ENCODE measurements around the gene NHLRC4. TPM values are rescaled to one million over a fixed set of nuclear protein-coding genes. Genes with fewer than 3 reads are reported as not detected.
"Not testable (repeated sequence)": the region's sequence is repeated elsewhere in the genome, so short reads cannot be mapped to it uniquely, and the experiment has no call there.

The NHLRC4 gene
- polyA plus RNA-seq, 3 donors, result 0.29 to 0.57 (median 0.36) TPM

DNA sequence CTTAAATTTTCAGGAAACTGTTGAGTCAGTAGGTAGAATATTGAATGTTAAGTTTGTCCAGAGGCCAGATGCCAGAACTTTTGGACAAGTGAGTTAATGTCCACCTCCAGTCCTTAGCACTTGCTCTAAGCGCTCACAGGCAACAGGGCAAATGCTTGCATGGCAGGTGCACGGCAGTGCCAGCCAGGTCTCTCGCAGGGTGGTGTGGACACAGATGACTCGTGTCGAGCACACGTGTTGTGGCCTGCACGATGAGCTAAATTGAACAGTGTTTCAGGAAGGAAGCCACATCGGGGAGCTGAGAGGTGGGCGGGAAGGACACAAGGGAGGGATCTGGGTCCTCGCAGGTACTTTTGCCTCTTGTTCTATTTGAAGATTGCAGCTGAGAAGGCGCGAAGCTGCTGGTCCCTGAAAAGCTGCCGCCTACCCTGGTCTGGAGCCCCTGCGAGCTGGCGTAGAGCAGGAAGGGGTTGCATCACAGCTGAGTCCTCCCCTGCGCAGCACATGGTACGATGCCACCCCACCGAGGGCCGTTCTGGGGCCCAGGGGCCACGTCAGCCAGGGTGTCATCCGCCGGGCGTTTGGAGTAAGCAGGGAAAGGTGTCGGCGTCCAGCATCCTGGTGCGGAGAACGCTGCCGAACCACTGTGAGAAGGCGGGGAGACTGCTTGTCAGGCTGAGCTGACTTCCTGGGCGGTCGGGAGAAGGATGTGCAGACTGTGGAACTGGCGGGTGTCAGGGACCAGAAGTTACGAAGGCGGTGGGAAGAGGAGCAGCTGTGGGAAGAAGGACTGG is 29.3 kb downstream of the NHLRC4 start:
- Histone ChIP-seq H3K36me3 (replicated peaks in 1 of 2; ENCODE audit: control insufficient read depth in 1 of 2, insufficient read depth in 2 of 2, low read length in 2 of 2) (peaks cover 10 to 28% of the 10 kb centered on the region in 2 donors), H2AFZ (ENCODE audit: insufficient read depth, low read depth, low read length, poor library complexity, severe bottlenecking) (no peak overlapping the region), H3K4me3 (replicated peaks in 1 of 3; ENCODE audit: low read depth in 2 of 3, low read length in 3 of 3) (peak overlapping the region in 1 of 3 experiments; percentile 0), H3K27ac (ENCODE audit: low read depth in 1 of 2, low read length in 2 of 2) (peak overlapping the region; percentile 21 to 28), H4K20me1 (ENCODE audit: insufficient read depth, low read length) (peaks cover 74% of the 10 kb centered on the region), H3K9ac (ENCODE audit: insufficient read depth, low read length, poor library complexity, severe bottlenecking) (no peak overlapping the region), H3K9me3 (replicated peaks in 1 of 2; ENCODE audit: control insufficient read depth in 1 of 2, insufficient read depth in 1 of 2, low read length in 2 of 2) (no peaks in the 10 kb centered on the region), H3K79me2 (ENCODE audit: insufficient read depth, low read length) (peaks cover 92% of the 10 kb centered on the region), H3K4me1 (ENCODE audit: control insufficient read depth in 1 of 2, insufficient read depth in 2 of 2, low read length in 2 of 2) (peaks cover 53 to 58% of the 10 kb centered on the region in 2 donors), H3K4me2 (replicated peaks; ENCODE audit: extremely low read depth, low read length, poor library complexity, severe bottlenecking) (peak overlapping the region; percentile 17), H3K27me3 (ENCODE audit: control insufficient read depth in 2 of 2, insufficient read depth in 2 of 2, low read length in 2 of 2) (no peaks in the 10 kb centered on the region)
- WGBS (ENCODE audit: insufficient coverage), result 45% methylated on average over 32 of the region's 34 CpGs
- Mint-ChIP-seq H3K4me1 (peaks cover 56% of the 10 kb centered on the region), H3K36me3 (peaks cover 27 to 44% of the 10 kb centered on the region in 2 donors), H3K9me3 (peaks cover 0 to 2% (median 0%) of the 10 kb centered on the region in 7 donors), H3K27me3 (ENCODE audit: low read depth in 3 of 3) (peaks cover 0 to 2% (median 1%) of the 10 kb centered on the region in 3 donors), H3K4me3 (peak overlapping the region; percentile 28 to 59), H3K27ac (peak overlapping the region in 5 of 7 donors; percentile 3 to 88 (median 69))
- intact Hi-C loops (cut with micrococcal nuclease), result no loop called here
- DNase-seq, result peak in 2 of 3 donors; percentile 9 to 34
- TF ChIP-seq, protein P1, sequence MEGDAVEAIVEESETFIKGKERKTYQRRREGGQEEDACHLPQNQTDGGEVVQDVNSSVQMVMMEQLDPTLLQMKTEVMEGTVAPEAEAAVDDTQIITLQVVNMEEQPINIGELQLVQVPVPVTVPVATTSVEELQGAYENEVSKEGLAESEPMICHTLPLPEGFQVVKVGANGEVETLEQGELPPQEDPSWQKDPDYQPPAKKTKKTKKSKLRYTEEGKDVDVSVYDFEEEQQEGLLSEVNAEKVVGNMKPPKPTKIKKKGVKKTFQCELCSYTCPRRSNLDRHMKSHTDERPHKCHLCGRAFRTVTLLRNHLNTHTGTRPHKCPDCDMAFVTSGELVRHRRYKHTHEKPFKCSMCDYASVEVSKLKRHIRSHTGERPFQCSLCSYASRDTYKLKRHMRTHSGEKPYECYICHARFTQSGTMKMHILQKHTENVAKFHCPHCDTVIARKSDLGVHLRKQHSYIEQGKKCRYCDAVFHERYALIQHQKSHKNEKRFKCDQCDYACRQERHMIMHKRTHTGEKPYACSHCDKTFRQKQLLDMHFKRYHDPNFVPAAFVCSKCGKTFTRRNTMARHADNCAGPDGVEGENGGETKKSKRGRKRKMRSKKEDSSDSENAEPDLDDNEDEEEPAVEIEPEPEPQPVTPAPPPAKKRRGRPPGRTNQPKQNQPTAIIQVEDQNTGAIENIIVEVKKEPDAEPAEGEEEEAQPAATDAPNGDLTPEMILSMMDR (IDR thresholded peaks at IDR 0.05), result no peak

DNA sequence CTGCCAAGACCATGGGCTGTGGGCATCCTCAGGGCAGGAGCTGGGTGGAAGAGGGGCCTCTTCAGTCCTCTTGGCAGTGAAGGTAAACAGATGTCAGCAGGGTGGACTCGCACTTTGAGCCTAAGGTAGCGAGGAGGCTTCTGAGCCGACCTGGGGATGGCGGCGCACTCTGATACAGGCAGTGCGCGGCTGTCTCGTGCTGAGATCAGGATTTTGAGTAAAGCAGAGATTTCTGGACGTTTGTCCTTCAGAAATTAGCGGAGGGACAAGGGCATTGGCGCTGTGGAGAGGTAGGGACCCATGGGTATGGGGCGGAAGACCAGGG is 29.9 kb downstream of the NHLRC4 start:
- Histone ChIP-seq H3K36me3 (replicated peaks in 1 of 2; ENCODE audit: control insufficient read depth in 1 of 2, insufficient read depth in 2 of 2, low read length in 2 of 2) (peaks cover 10 to 32% of the 10 kb centered on the region in 2 donors), H3K79me2 (ENCODE audit: insufficient read depth, low read length) (peaks cover 92% of the 10 kb centered on the region)

DNA sequence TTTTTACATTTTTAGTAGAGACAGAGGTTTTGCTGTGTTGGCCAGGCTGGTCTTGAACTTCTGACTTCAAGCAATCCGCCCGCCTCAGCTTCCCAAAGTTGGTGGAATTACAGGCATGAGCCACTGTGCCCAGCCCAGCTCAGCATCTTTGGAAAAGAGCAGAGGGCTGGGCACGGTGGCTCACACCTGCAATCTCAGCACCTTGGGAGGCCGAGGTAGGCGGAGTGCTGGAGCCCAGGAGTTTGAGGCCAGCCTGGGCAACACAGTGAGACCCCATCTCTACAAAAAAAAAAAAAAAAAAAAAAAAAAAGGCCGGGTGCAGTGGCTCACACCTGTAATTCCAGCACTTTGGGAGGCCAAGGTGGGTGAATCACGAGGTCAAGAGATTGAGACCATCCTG is 30.9 kb downstream of the NHLRC4 start:
- H3K27me3 ChIP-seq (ENCODE audit: control insufficient read depth in 2 of 2, insufficient read depth in 2 of 2, low read length in 2 of 2); H3K27ac ChIP-seq (ENCODE audit: low read depth in 1 of 2, low read length in 2 of 2); H3K9ac ChIP-seq (ENCODE audit: insufficient read depth, low read length, poor library complexity, severe bottlenecking); H3K27me3 Mint-ChIP-seq (ENCODE audit: low read depth in 3 of 3); H3K4me3 Mint-ChIP-seq; H3K9me3 ChIP-seq (replicated peaks in 1 of 2; ENCODE audit: control insufficient read depth in 1 of 2, insufficient read depth in 1 of 2, low read length in 2 of 2); H3K4me2 ChIP-seq (replicated peaks; ENCODE audit: extremely low read depth, low read length, poor library complexity, severe bottlenecking); DNase-seq; H2AFZ ChIP-seq (ENCODE audit: insufficient read depth, low read depth, low read length, poor library complexity, severe bottlenecking); H3K9me3 Mint-ChIP-seq; H3K4me3 ChIP-seq (replicated peaks in 1 of 3; ENCODE audit: low read depth in 2 of 3, low read length in 3 of 3); intact Hi-C loops (cut with micrococcal nuclease): not testable (repeated sequence)
- peaks cover 92% of the 10 kb centered on the region for H3K79me2 ChIP-seq (ENCODE audit: insufficient read depth, low read length)
- Mint-ChIP-seq H3K27ac (peak overlapping the region in 1 of 7 donors; percentile 37), H3K4me1 (peaks cover 40% of the 10 kb centered on the region), H3K36me3 (peaks cover 27 to 51% of the 10 kb centered on the region in 2 donors)
- H4K20me1 ChIP-seq (ENCODE audit: insufficient read depth, low read length), result peaks cover 89% of the 10 kb centered on the region
- peaks cover 10 to 32% of the 10 kb centered on the region in 2 donors for H3K36me3 ChIP-seq (replicated peaks in 1 of 2; ENCODE audit: control insufficient read depth in 1 of 2, insufficient read depth in 2 of 2, low read length in 2 of 2)
- 100% methylated on average over 4 of the region's 7 CpGs for WGBS (ENCODE audit: insufficient coverage)
- H3K4me1 ChIP-seq (ENCODE audit: control insufficient read depth in 1 of 2, insufficient read depth in 2 of 2, low read length in 2 of 2), result peaks cover 38 to 43% of the 10 kb centered on the region in 2 donors

More for the DNA sequence above, 29.9 kb downstream of the NHLRC4 start:
- no peak overlapping the region for H3K9ac ChIP-seq (ENCODE audit: insufficient read depth, low read length, poor library complexity, severe bottlenecking)
- peaks cover 0 to 2% (median 1%) of the 10 kb centered on the region in 3 donors for H3K27me3 Mint-ChIP-seq (ENCODE audit: low read depth in 3 of 3)
- WGBS (ENCODE audit: insufficient coverage), result 98% methylated on average over 10 of the region's 12 CpGs
- H3K27ac Mint-ChIP-seq, result peak overlapping the region in 6 of 7 donors; percentile 3 to 88 (median 66)
- no peaks in the 10 kb centered on the region for H3K27me3 ChIP-seq (ENCODE audit: control insufficient read depth in 2 of 2, insufficient read depth in 2 of 2, low read length in 2 of 2)
- H3K9me3 Mint-ChIP-seq, result peaks cover 0 to 2% (median 0%) of the 10 kb centered on the region in 7 donors
- H4K20me1 ChIP-seq (ENCODE audit: insufficient read depth, low read length), result peaks cover 80% of the 10 kb centered on the region
- H3K4me2 ChIP-seq (replicated peaks; ENCODE audit: extremely low read depth, low read length, poor library complexity, severe bottlenecking), result peak overlapping the region; percentile 17
- H3K36me3 Mint-ChIP-seq, result peaks cover 27 to 49% of the 10 kb centered on the region in 2 donors
- H3K27ac ChIP-seq (ENCODE audit: low read depth in 1 of 2, low read length in 2 of 2), result peak overlapping the region; percentile 20 to 21
- intact Hi-C loops (cut with micrococcal nuclease), result no loop called here
- no peak for DNase-seq
- H3K4me3 Mint-ChIP-seq, result no peak overlapping the region
- peaks cover 47 to 53% of the 10 kb centered on the region in 2 donors for H3K4me1 ChIP-seq (ENCODE audit: control insufficient read depth in 1 of 2, insufficient read depth in 2 of 2, low read length in 2 of 2)
- no peaks in the 10 kb centered on the region for H3K9me3 ChIP-seq (replicated peaks in 1 of 2; ENCODE audit: control insufficient read depth in 1 of 2, insufficient read depth in 1 of 2, low read length in 2 of 2)
- no peak overlapping the region for H2AFZ ChIP-seq (ENCODE audit: insufficient read depth, low read depth, low read length, poor library complexity, severe bottlenecking)
- peaks cover 50% of the 10 kb centered on the region for H3K4me1 Mint-ChIP-seq
- TF ChIP-seq, protein P1 (IDR thresholded peaks at IDR 0.05), result no peak
- H3K4me3 ChIP-seq (replicated peaks in 1 of 3; ENCODE audit: low read depth in 2 of 3, low read length in 3 of 3), result no peak overlapping the region

All from CD14-positive monocyte (primary cell).